GM21360 (cell line): ENCODE data around the gene ZFP30.
"Not testable (repeated sequence)": the region's sequence is repeated elsewhere in the genome, so short reads cannot be mapped to it uniquely, and the experiment has no call there.

Source experiments
- ATAC-seq: cut with Tn5 transposase; IDR thresholded peaks from one replicate; pipeline ENCODE4 v1.9.1; 2021; ENCODE audit warnings: mild to moderate bottlenecking, moderate library complexity; ENCODE audit not compliant: unreplicated experiment

Gene ZFP30

GRCh38 chr19:37655301-37655688 is at the start of gene ZFP30:
Gene ZFP30, minus strand, starts transcription at chr19:37655465. Its CDS starts 7,643 bp downstream, at chr19:37647822.
- ATAC-seq, result peak; percentile 40

GRCh38 chr19:37699057-37699456 is 43.8 kb upstream of the ZFP30 start:
- ATAC-seq, result no peak

GRCh38 chr19:37698216-37698615 is 43.0 kb upstream of the ZFP30 start:
- no peak for ATAC-seq

- ATAC-seq, result no peak
These were observed 40.1 kb upstream of the ZFP30 start for GRCh38 chr19:37695144-37695899.

- no peak for ATAC-seq
These were observed 37.8 kb upstream of the ZFP30 start for GRCh38 chr19:37692956-37693620.

- ATAC-seq, result no peak
These were observed 36.7 kb upstream of the ZFP30 start for GRCh38 chr19:37691881-37692504.

- ATAC-seq, result no peak
These were observed 28.3 kb upstream of the ZFP30 start for GRCh38 chr19:37683520-37683919.

GRCh38 chr19:37669450-37669914 is 14.2 kb upstream of the ZFP30 start:
- no peak for ATAC-seq

- ATAC-seq, result not testable (repeated sequence)
These were observed 1.9 kb upstream of the ZFP30 start for GRCh38 chr19:37657157-37657556.

- peak; percentile 48 for ATAC-seq
These were observed 565 bp upstream of the ZFP30 start for GRCh38 chr19:37655689-37656371.

GRCh38 chr19:37654629-37655300 is 500 bp downstream of the ZFP30 start:
- ATAC-seq, result peak; percentile 28

- no peak for ATAC-seq
These were observed 1.1 kb downstream of the ZFP30 start for GRCh38 chr19:37654118-37654517.

- ATAC-seq, result no peak
These were observed 19.9 kb downstream of the ZFP30 start for GRCh38 chr19:37635076-37636056.

- peak; percentile 33 for ATAC-seq
These were observed 60.3 kb downstream of the ZFP30 start for GRCh38 chr19:37594982-37595382.

GRCh38 chr19:37594304-37594981 is 60.8 kb downstream of the ZFP30 start, which contains the start of the genes ZNF540 and ZNF571:
Gene ZNF540, plus strand, starts transcription at chr19:37594876. Its CDS starts 3,572 bp downstream, at chr19:37598448.
Gene ZNF571, minus strand, starts transcription at chr19:37594792. Its CDS starts 8,116 bp downstream, at chr19:37586676.
- ATAC-seq, result peak; percentile 92

GRCh38 chr19:37593996-37594303 is 61.3 kb downstream of the ZFP30 start:
- ATAC-seq, result no peak

GRCh38 chr19:37583340-37583739 is 71.9 kb downstream of the ZFP30 start:
- no peak for ATAC-seq

GRCh38 chr19:37572203-37572602 is 83.1 kb downstream of the ZFP30 start:
- ATAC-seq, result no peak

GRCh38 chr19:37565370-37565669 is 89.9 kb downstream of the ZFP30 start:
- ATAC-seq, result no peak
